Activated CD8-positive, alpha-beta memory T cell treated with anti-CD3 and anti-CD28 coated beads, Interleukin-2, amount 50 U/mL, for 48 hours (primary cell): ENCODE data around the gene CCDC60.

Experiments used
- DNase-seq: peaks from one replicate; pipeline ENCODE4 v3.0.0-alpha.2; 2020

Gene CCDC60

GRCh38 chr12:119334430-119335170 is at the start of gene CCDC60:
TSS of gene CCDC60 (plus strand) at chr12:119334729. CDS start at chr12:119335177, 448 bp downstream.
- no peak for DNase-seq

GRCh38 chr12:119288576-119288975 is 46.0 kb upstream of the CCDC60 start:
- no peak for DNase-seq

DNA sequence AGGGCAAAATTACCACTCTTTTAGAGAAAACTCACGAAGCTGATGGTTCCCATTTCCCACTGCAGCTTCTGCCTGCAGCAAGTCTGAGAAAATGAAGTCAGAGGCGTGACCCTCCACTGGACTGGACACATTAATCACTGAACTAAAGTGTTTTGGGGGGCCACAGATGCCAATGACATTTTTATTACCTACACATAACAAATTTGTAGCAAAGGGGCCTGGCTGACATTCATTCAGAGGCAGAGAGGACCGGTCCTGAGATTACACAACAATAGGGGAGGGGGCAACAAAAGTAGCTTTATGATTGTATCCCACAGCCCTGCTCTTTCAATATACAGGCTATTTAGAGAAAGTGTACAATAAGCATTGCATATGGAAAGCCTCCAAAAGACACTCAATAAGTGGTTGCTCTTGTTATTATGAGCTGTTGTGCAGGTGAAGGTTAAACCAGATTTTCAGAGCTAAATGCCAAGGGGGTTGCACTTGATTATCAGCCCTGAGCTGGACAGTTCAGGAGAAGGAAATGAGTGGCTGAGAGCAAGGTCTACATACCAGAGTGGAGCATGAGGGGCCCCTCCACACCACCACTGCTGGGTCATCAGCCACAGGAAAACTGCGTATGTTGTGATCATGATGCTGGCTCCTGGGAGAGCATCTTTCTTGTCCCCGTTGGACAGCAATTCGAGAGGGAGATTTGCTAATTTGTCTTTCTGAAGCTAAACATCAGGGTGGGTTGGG is 41.5 kb upstream of the CCDC60 start:
- no peak for DNase-seq

DNA sequence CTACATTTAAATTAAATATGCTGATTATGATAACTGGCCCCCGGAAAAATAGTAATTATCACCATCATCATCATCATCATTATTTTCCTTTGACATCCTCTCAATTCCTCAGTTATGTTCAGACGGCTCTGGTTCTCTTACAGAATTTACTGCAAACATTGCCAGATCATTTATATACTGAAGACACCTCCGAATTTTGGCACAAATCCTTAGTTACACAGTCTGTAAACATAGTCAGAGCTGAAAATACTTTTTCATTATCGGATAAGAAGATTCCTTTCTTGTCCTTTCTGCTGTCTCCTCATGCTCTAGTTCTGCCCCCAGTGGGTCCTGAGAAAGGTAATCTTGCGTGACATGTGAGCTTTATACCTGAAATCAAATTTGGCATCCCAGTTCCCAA is 40.3 kb upstream of the CCDC60 start:
- DNase-seq, result no peak

DNA sequence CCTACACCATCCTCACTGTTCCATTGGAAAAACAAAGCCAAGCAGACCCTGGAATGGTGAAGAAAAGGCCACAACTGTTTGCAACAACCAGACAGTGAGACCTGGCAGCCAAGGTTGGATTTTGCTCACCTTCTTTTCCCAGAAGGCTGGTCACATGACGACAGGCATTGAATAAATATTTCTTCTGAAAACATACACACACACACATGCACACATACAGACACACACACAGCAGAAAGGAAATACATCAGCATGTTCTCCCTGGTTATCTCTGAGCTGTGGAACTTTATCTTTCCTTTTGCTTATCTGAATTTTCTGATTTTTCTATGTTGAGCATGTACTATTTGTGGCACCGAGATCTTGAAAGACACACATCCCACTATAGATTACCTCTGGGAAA is 38.0 kb upstream of the CCDC60 start:
- no peak for DNase-seq

DNA sequence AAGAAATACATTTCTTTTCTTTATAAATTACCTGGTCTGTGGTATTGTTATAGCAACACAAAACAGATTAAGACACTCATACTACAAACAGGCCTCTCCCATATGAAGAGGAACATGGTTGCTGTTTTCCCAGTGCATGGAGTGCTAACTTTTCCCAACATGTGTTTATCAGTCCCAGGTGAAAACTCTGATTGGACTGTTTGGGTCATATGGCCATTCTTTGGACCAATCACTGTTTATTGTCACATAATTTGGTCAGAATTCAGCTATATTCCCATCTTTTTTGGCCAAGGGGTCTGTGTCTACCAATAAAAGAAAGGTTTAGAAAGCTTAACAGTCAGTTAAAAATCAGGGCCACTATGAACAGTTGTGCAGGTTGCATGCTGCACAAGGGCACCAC is 35.4 kb upstream of the CCDC60 start:
- no peak for DNase-seq

- DNase-seq, result no peak
These were observed 33.1 kb upstream of the CCDC60 start for GRCh38 chr12:119301379-119301778.

GRCh38 chr12:119302451-119303080 is 32.0 kb upstream of the CCDC60 start:
- DNase-seq, result no peak

GRCh38 chr12:119306593-119306992 is 27.9 kb upstream of the CCDC60 start:
- no peak for DNase-seq

DNA sequence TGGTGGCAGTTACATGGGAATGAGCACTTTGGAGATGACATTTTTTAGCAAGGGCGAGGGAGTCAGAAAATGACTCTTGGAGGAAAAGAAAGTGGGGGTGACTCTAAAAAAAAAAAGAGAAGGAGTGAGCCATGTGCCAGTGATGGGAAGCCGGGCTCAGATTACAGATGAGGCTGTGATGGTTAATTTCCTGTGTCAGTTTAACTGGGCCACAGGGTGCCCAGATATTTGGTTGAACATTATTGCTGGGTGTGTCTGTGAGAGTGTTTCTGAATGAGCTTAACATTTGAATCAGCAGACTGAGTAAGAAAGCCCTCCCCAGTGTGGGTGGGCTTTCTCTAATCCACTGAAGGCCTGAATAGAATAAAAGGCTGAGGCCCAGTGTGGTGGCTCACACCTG is 26.8 kb upstream of the CCDC60 start:
- no peak for DNase-seq

DNA sequence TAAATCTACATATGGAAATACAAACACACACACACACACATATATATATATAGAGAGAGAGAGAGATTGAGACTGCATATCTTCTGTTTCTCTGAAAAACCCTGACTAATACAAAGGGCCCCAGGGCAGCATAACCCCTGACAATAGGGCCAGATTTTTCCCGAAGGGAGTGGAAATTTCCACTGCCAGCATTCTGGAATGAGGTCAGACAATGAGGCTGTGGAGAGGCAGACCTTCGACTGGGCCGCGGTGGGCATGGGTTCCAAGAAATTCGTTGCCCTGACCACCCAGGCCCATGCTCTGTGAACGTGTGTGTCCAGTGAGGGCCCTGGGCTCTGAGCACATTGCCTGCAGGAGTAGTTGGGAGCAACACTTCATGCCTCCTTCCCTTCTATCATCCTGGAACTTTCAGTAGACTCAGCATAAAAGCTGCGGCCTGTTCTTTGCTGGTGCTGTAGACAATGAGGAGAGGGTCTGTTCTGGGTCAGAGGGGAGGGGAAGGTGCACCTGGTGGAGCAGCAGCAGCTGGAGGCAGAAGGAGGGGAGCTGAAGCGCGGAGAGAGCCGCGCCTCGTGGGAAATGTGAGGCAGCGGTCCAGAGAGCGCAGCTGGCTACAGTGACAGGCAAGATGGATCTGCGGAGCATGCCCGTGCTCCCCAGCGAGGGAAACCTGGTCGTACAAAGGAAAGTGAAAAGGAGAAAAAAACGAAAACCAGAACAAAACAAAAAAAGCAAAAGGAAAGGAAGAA is 25.6 kb upstream of the CCDC60 start:
- no peak for DNase-seq

DNA sequence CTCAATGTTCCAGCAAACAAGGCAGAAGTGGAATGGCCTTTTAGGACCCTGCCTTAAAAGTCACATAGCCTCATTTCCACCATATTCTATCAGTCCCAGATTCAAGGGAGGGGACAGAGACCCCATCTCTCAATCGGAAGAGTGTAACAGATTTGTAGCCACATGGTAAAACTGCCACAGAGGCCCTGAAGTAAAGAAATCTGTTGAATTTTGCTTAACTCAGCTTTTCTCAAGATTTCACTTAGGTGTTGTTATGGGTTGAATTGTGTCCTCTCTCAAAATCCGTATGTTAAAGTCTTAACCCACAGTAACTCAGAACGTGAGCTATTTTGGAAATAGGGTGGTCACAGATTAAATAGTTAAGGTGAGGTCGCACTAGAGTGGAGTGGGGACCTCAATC is 22.7 kb upstream of the CCDC60 start:
- no peak for DNase-seq

GRCh38 chr12:119312904-119313303 is 21.6 kb upstream of the CCDC60 start:
- DNase-seq, result no peak

- DNase-seq, result no peak
These were observed 20.2 kb upstream of the CCDC60 start for GRCh38 chr12:119314290-119314689.

DNA sequence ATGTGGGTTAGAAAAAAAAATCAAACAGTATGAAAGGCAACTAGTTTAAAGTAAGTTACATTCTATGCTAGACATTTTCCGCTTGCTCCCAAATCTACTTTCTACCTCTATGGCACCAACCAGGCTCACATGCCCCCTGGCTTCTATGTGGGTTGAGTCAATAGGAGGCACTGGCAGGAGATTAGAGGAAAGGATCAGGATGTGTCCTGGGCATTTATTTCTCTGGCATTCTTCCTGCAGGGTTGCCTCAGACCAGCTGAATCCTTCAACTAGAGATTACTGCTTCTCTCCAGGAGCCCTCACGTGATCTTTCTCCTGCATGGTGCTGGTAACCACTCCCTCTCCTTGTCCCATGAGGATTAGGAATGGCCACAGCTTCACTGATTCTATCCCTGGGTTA is 14.9 kb upstream of the CCDC60 start:
- no peak for DNase-seq

DNA sequence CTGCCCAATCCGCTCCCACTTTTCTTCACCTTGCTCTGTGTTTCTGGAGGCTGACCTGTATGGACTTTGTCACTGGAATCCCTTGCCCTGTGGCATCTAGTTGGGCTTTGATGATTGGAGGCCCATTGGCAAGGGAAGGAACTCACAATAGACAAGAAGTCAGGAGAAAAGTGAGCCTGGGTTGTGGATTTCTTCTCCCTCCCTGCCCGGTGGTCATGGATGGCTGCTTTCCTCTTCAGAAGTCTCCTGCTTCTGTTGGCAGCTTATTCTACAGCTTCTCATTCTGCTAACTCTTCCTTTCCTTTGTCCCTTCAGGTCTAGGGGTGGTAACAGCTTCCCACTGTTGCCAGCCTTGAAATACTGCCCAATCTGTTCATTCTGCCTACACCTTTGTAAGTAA is 13.9 kb upstream of the CCDC60 start:
- DNase-seq, result no peak

- DNase-seq, result no peak
These were observed 12.2 kb upstream of the CCDC60 start for GRCh38 chr12:119322301-119322723.

GRCh38 chr12:119325813-119326212 is 8.7 kb upstream of the CCDC60 start:
- DNase-seq, result no peak

DNA sequence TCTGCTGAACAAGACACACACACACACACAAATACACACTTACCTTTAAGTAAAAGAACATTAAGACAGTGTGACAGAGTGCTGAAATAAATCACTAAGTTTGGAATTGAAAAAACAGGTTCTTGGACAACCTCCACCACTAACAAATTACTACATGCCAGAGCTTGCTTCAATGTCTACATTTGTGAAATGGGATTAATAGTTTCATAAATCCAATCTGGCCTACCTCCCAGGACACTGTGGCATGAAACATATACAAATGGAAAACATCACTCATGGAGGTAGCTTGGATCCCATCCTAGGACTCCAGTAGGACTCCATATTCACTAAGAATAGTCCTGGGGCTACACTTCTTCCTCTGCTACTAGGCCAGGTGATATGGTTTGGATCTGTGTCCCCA is 8.2 kb upstream of the CCDC60 start:
- no peak for DNase-seq

GRCh38 chr12:119327471-119327870 is 7.1 kb upstream of the CCDC60 start:
- no peak for DNase-seq

DNA sequence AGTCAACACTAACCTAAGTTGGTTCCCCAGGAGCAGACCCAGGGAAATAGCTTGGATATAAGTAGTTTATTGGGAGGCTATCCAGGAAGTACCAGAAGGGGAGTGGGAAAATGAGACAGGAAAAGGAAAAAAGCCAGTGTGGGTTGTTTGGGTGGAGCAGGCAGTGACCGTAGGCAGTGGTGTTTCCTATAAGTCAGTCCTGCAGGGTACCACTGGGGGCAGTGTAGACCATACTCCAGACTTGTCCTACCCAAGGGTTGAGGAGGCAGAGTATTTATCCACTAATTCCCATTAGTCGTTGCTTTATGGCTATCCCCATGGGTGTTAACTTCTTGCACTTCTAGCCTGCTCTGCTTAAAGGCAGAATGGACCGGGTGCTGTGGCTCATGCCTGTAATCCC is 6.4 kb upstream of the CCDC60 start:
- no peak for DNase-seq

DNA sequence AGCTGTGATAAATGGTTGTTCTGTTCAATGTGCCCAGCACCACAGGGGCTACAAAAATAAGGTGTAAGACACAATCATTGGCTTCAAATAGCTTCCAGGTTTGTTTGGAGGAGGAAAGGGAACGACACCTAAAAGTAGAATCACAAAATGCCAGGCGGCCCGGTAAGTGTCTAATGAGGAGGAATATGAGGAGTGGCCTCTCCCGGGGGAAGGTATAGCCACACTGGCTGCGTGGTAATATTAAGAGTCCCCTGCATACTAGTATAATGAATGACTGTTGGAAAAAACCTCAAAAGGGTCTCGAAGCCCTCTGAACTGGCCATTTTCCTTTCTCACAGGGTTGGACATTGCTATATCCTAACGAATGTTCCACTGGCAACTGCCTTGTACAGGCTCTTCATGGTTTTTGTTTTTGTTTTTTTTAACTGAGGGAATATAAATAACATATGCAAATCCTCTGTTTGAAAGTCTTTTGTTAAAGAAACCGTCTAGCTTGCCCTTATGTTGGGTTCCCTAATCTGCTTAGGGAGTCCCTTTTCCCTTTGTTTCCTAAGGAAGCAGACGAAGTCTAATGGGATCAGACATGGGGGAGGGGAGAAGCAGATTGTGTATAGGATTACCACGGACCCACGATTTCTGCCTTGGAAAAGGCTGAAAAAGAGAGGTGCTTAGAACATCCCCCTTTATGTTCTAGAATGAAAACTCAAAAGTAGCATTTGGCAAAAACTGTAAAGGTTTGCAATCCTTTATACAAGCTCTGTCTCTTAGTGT is 4.2 kb downstream of the CCDC60 start:
- DNase-seq, result no peak

DNA sequence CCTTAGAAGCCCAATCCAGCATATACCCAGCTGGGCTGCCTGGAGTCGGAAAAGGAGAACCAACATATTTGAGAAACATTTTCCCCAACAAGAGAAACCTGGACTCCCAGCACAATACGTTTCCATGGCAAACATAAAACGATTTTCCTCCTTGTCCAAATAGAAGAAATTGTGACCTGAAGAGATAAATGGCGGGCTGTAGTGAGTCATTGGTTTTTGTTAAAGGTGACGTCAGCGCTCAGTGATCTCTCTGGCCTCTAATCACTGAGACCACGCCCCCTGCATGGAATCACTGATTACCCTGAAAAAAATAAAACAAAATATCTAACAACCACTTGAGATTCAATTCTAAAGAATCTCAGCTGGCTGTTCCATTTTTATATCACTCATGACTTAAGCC is 6.0 kb downstream of the CCDC60 start:
- no peak for DNase-seq
